ENCODE measurements around the gene CPNE6. TPM values are rescaled to one million over a fixed set of nuclear protein-coding genes. Genes with fewer than 3 reads are reported as not detected.

CPNE6 gene
- polyA plus RNA-seq, 1 of the 3 experiments (the other 2 are of a cell fraction) = not detected

- TF ChIP-seq USF2 (IDR thresholded peaks at IDR 0.05; ENCODE audit: borderline replicate concordance, low read depth, low read length) (no peak), EZH2phosphoT487 (IDR thresholded peaks at IDR 0.05; ENCODE audit: borderline replicate concordance, low read depth) (no peak)
These were observed 20.1 kb upstream of the CPNE6 start (continued) for GRCh38 chr14:24051176-24051788.

GRCh38 chr14:24051789-24052655 lies 19.3 kb upstream of the CPNE6 start, which contains the start of gene CARMIL3:
TSS of gene CARMIL3 (plus strand) at chr14:24052009. CDS start at chr14:24052154, 145 bp downstream.
- WGBS (ENCODE audit: low lambda C conversion rate) = 0% methylated on average over 8 of the region's 92 CpGs
- Histone ChIP-seq H3K27me3 (ENCODE audit: insufficient read depth) (no peaks in the 10 kb centered on the region; the same call in 1 of the 2 replicates), H4K20me1 (ENCODE audit: insufficient read depth) (no peaks in the 10 kb centered on the region), H3K9me2 (no peaks in the 10 kb centered on the region), H3K36me3 (replicated peaks in 1 of 2; ENCODE audit: control insufficient read depth in 1 of 2, insufficient read depth in 2 of 2, low read length in 1 of 2) (no peaks in the 10 kb centered on the region), H3K9ac (peak within 1 kb of the TSS; percentile 53; the same call in 1 of the 2 replicates), H3K4me3 (ENCODE audit: low read depth in 2 of 2, low read length in 1 of 2) (peak within 1 kb of the TSS; percentile 72 to 80), H2AFZ (ENCODE audit: low read depth) (peak within 1 kb of the TSS; percentile 96; the same call in 1 of the 2 replicates), H3K4me1 (ENCODE audit: control insufficient read depth in 1 of 2, insufficient read depth in 2 of 2, low read depth in 1 of 2, low read length in 1 of 2) (peaks cover 0 to 18% of the 10 kb centered on the region in 2 experiments; a peak in 1 of 4 replicates), H3K79me2 (ENCODE audit: insufficient read depth) (no peaks in the 10 kb centered on the region), H3K4me2 (peak within 1 kb of the TSS; percentile 88), H3K9me3 (no peaks in the 10 kb centered on the region), H3K27ac (ENCODE audit: low read depth in 2 of 2, low read length in 1 of 2) (peak within 1 kb of the TSS in 1 of 2 experiments; percentile 81; a peak in 2 of 4 replicates), H3F3A (replicated peaks; ENCODE audit: insufficient read depth) (no peaks in the 10 kb centered on the region)
- ChIA-PET CTCF (interaction anchor here (0.7 to 42.8 kb wide), 7 partner anchors 28 to 463 kb away, joined by 3 to 1159 read pairs (median 5); partner anchors contain the start of genes IRF9 and PCK2), POLR2A (interaction anchor here (0.5 to 3.1 kb wide), 16 partner anchors 15 to 550 kb away, joined by 3 to 22 read pairs (median 4); partner anchors contain the start of genes DCAF11, EMC9, IRF9 and NRL)
- peak; percentile 97 for DNase-seq
- TF ChIP-seq POLR2AphosphoS5 (IDR thresholded peaks at IDR 0.05; ENCODE audit: low read depth, low read length) = 0 out of 2 replicates have a peak, but pooled peaks have one; percentile 18
- no peak for TF ChIP-seq GATA2 (CRISPR knock-in tag; IDR thresholded peaks at IDR 0.05)
- no peak for TF ChIP-seq ELF1 (IDR thresholded peaks at IDR 0.05)
- TF ChIP-seq EZH2phosphoT487 (IDR thresholded peaks at IDR 0.05; ENCODE audit: borderline replicate concordance, low read depth) = no peak
- TF ChIP-seq REST (IDR thresholded peaks at IDR 0.05; ENCODE audit: low read depth, low read length) = peak; percentile 96
- no peak for TF ChIP-seq TAF1 (IDR thresholded peaks at IDR 0.05; ENCODE audit: borderline replicate concordance, low read depth, low read length)
- TF ChIP-seq MXI1 (IDR thresholded peaks at IDR 0.05; ENCODE audit: low read depth, low read length) = peak; percentile 64
- peak; percentile 93 for TF ChIP-seq CHD2 (IDR thresholded peaks at IDR 0.05; ENCODE audit: low read length, partially characterized antibody)
- peak; percentile 74 for TF ChIP-seq NRF1 (IDR thresholded peaks at IDR 0.05; ENCODE audit: low read depth, low read length)
- TF ChIP-seq MEF2A (IDR thresholded peaks at IDR 0.05; ENCODE audit: borderline replicate concordance, low read depth) = no peak
- TF ChIP-seq CTCF (IDR thresholded peaks at IDR 0.05) = no peak
- no peak for TF ChIP-seq NFIC (IDR thresholded peaks at IDR 0.05; ENCODE audit: borderline replicate concordance)
- TF ChIP-seq MAX (IDR thresholded peaks at IDR 0.05; ENCODE audit: low read depth) = 0 out of 2 replicates have a peak, but pooled peaks have one; percentile 32
- TF ChIP-seq GABPA (IDR thresholded peaks at IDR 0.05; ENCODE audit: low read depth) = no peak
- no peak for TF ChIP-seq FOSL2 (IDR thresholded peaks at IDR 0.05; ENCODE audit: borderline replicate concordance, low read depth)

Measured in SK-N-SH (cell line).